Left forelimb (tissue), 1 donor: ENCODE data around the gene TSPAN18.
A peak's percentile ranks its signal among the peaks of the same experiment; 100 is the strongest.

Source experiments
- DNase-seq: peaks from one replicate; pipeline ENCODE4 v3.0.0-alpha.2; 2018; ENCODE audit warnings: low spot score

TSPAN18 gene

GRCh38 chr11:44887636-44888035 lies 160.9 kb downstream of the TSPAN18 start:
- no peak for DNase-seq

DNA sequence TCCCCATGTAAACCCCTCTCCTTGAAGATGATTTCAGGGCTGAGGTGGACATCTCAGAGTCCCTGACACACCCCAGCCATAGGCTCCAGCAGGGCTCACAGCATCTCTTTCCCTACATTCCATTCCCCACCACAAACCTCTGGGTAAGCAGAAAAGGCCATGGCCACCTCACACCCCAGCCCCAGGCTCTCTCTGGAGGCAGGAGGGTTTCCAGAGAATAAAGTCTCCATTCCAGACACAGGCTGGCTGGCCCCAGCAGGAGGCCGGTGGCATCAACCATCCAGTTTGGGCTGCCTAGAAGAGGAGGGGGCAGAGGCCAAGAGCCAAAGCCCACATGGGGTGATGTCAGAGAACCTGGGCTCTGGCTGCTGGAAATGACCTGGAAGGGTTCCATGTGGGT lies 162.5 kb downstream of the TSPAN18 start:
- no peak for DNase-seq

GRCh38 chr11:44892843-44893242 lies 166.1 kb downstream of the TSPAN18 start:
- DNase-seq: no peak

DNA sequence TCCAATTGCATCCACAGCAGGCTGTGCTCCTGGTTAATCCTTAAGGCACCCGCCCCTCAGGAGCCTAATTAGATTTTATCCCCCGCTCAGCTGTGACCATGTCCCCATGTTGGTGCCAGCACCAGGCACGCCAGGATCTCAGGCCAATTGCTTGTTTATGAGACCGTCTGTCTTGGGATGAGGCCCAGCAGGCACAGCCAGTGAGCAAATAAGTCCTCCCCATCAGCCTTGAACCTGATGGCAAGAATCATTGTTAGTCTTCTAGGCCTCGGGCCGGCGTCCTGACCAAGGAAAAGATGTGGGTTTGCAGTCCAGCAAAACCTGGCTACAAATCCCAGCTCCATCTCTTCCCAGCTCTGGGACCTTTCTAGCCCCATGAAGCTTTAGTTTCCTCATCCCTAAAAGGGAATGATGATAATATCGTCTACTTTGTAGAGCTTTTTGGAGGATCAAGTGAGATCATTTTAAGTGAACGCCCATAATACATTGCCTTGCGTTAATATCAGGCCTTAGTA lies 166.6 kb downstream of the TSPAN18 start:
- no peak for DNase-seq

- DNase-seq: no peak
These were observed 167.3 kb downstream of the TSPAN18 start for GRCh38 chr11:44893846-44894617.

GRCh38 chr11:44899959-44900358 lies 173.2 kb downstream of the TSPAN18 start:
- DNase-seq: no peak

GRCh38 chr11:44901120-44901633 lies 174.4 kb downstream of the TSPAN18 start:
- DNase-seq: no peak

- DNase-seq: no peak
These were observed 175.0 kb downstream of the TSPAN18 start for GRCh38 chr11:44901786-44902185.

DNA sequence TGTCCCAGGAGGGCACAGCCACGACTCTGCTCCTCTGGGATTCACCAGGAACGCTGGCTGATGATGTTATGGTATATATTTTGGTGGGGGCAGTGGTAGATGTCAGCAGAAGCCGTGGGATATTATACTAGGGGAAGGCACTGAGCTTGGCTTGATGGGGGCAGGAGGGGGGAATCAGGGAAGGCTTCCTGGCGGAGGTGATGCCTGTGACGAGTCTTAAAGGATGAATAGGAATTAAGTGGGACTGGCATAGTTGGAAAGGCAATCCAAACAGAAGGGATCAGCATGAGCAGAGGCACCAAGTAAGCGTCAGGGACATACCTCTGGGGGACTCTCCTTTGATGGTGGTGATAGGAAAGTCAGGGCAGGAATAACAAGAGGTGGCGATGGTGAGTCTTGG lies 176.3 kb downstream of the TSPAN18 start:
- DNase-seq: no peak

- no peak for DNase-seq
These were observed 176.8 kb downstream of the TSPAN18 start for GRCh38 chr11:44903518-44903917.

DNA sequence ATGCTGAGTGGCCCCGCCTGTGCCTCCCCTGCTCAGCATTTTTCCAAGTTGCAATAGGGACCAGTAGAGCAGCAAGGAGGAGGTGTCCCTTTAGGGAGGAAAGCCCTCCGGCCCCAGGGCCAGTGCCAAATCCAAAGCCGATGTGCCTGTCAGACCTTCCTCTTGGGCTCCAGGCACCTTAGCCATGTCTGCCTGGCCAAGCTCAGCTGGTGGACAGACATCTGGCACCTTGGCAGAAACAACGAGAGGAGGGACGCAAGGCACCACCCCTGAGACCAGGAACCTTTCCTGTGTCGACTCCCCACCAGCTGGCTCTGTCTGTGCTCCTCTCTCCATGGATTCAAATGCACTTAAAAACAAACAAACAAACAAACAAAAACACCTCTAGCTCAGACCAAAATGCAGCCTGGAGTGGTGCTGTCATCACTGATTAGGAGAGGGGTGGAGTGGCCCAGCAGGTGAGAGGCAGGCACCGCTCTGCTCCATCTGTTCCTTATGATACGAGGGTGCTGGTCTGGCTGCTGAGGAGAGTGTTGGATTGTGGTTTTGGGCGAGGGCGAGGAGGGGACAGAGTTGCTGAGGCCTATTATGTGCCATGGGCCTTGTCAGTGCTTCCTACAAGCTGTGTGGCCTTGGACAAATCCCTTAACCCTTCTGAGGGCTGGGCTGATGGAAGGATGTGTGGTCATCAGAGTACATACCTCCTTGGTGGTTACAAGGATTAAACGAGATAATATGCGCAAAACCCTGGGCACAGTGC lies 177.7 kb downstream of the TSPAN18 start:
- no peak for DNase-seq

DNA sequence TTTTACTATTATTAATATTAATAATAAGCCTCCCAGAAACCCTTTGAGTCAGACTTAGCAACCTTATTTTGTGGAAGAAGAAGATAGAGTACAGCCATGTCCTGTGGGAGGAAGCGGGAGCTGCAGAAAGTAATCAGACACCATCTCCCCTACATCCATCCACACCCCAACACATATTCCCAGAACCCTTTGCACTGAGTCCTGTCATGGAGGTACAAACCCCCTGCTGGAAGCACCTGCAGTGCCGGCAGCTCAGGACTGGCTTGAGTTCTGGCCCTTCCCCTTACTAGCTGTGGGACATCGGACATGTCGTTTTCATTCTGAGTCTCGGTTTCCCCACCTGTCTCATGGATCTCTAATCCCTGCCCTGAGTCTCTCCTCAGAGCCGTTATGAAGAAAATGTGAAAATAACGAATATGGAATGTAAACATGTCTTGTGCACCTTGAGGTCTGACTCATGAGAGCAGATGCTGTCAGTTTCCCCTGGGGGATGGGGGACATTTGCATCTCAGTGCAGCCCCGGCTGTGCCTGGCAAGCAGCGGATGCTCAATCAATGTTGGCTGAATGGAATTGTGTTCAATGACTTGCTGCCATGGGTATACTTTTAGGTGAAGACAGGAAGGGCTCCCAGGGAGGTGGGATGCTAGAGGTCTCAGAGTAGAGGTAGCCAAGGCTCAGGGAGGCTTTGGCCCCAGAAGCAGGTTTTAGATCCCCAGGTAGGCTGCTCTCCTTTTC lies 178.5 kb downstream of the TSPAN18 start:
- DNase-seq: no peak

- DNase-seq: no peak
These were observed 179.9 kb downstream of the TSPAN18 start for GRCh38 chr11:44906649-44907048.

DNA sequence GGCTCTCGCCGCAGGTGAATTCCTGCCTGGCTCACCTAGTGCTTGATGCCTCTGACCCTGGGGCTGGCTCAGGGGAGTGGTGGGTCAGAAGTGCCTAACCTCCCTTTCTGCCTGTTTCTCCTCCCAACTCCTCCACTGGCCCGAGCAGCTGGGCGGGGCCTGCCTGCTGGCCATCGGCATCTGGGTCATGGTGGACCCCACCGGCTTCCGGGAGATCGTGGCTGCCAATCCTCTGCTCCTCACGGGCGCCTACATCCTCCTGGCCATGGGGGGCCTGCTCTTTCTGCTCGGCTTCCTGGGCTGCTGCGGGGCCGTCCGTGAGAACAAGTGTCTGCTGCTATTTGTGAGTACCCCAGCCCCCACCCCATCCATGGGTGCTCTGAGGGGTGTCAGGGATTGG lies 182.8 kb downstream of the TSPAN18 start:
- DNase-seq: no peak

GRCh38 chr11:44910591-44910990 lies 183.8 kb downstream of the TSPAN18 start:
- DNase-seq: no peak

- DNase-seq: peak; percentile 89
These were observed 184.5 kb downstream of the TSPAN18 start for GRCh38 chr11:44911029-44911814.

DNA sequence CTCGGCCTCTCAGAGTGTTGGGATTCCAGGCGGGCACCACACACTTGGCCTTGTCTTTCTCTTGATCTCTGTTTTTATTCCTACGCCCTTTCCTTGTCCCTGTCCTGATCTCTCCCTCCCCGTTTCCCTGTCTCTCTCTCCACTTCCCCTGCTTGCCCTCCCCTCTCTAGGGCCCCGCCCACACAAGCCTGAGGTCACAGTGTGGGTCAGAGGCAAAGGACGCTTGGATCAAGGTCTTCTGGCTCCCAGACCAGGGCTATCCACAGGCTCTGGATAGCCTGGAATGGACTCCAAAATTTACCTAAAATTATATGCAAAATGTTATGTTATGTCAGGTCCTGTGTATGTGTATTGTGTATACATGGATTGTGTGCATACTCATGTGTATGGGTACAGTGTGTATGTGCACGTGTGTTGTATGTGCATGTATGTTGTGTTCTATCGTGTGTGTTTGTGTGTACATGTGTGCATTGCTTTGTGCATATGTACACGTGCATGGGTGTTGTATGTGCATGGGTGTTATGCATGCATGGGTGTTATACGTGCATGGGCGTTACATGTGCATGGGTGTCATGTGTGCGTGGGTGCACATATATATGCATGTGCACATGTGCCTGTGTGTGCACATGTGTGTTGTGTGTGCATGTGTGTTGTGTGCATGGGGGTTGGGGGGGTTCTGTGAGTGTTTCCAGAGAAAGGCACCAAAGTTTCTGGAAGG lies 185.7 kb downstream of the TSPAN18 start:
- no peak for DNase-seq

DNA sequence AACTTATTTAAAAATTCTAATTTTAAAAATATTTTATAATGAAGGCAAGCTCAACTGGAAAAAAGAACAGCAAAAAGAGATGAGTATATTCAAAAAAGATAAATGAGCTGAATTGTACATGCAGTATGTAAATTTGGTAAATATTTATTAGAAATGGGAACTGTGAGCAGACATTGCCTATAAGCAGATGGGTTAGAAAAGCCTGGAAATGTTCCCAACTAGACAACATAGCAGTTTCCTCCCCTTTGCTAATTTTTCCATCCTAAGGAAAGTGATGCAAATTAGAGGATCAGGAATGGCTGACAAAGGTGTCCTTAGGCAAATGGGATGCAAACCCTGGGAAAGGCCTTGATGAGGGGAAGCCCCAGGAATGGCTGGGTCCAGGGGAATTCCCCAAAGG lies 186.7 kb downstream of the TSPAN18 start:
- no peak for DNase-seq

- DNase-seq: no peak
These were observed 187.3 kb downstream of the TSPAN18 start for GRCh38 chr11:44914105-44914504.

- no peak for DNase-seq
These were observed 188.2 kb downstream of the TSPAN18 start for GRCh38 chr11:44915004-44915403.

GRCh38 chr11:44915621-44916020 lies 188.9 kb downstream of the TSPAN18 start:
- no peak for DNase-seq
